Right renal pelvis (tissue), 4 donors: ENCODE measurements around the gene RPF1. TPM values are rescaled to one million over a fixed set of nuclear protein-coding genes. Genes with fewer than 3 reads are reported as not detected.
A peak's percentile ranks its signal among the peaks of the same experiment; 100 is the strongest.
"Not testable (repeated sequence)": the region's sequence is repeated elsewhere in the genome, so short reads cannot be mapped to it uniquely, and the experiment has no call there.

Experiments
- DNase-seq, 4 donors: peaks; one replicate each; pipeline ENCODE4 v3.0.0-alpha.2; 2013; ENCODE audit warnings: low read depth in 4 of 4, low spot score in 3 of 4, missing footprints in 1 of 4
- polyA plus RNA-seq, 4 donors: library from polyadenylated mRNA; unstranded; fragments of 120-200 nt; gene quantifications; one replicate each; pipeline ENCODE4 v1.2.1, GENCODE V29; 2013; ENCODE audit not compliant: insufficient read length in 4 of 4

Gene RPF1
- polyA plus RNA-seq, 4 donors: 44.7 to 55.0 (median 51.7) TPM

DNA sequence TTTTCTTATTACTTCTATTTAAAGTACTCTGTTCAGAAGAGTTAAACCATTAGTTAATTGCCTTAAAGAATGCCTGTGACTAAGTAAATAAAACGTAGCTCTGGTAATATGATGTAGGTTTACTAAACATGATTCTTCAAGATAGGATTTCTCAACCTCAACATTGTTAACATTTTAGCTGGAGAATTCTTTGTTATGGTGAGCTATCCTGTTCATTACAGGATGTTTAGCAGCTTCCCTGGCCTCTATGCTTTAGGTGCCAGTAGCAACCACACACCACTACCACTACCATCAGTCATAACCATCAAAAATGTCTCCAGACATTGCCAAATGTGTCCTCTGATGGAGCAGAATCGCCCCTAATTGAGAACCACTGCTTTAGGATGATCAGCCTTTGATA lies 10.7 kb downstream of the RPF1 start:
- no peak for DNase-seq

DNA sequence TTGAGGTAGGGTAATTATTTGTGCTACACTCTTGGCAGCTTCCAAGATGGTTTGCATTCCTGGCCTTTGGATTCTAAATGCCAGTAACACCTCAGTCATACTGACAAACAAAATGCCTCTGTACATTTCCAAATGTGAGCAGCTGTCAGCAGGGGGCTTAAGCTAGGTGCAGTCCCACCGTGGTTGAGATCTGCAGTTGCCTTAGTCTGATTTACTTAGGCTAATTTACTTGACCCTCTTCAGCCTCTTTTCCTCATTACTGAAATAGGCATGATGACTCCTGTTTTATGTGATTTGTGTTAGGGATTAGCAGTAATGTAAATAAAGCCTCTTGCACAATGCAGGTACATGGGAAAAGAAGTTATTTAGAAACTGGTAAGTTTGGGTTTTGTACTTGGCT lies 13.7 kb downstream of the RPF1 start:
- no peak for DNase-seq

GRCh38 chr1:84493747-84494146 lies 14.7 kb downstream of the RPF1 start:
- no peak for DNase-seq

GRCh38 chr1:84496498-84496897 lies 17.4 kb downstream of the RPF1 start:
- DNase-seq: no peak

DNA sequence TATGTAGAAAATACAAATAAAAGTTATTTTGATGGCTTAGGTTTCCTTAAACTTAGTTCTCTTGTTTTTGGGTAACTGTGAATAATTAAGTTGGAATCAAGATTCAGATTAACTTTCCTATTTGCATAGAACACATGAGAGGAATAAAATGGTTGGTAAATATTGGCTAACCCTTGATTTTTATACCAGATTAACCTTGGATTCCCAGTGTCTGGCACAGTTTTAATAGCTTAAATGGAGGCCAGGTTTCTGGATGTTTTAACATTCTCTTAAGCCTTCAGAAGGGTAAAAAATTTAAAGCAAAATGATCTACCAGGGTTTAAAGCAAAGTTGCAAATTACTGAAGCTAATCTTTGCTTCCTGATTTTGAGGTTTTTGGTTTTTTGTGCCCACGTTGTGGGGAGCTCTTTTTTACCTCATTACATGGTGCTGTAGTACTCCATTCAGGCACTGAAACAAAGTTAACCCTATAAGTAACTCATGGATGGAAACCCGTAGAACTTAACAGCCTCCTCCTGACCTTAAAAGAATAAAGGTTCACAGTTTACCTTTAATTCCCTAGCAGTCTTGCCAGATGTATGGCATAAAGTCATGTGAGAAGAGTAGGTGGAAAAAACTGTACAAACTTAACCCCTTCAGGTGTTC lies 18.7 kb downstream of the RPF1 start:
- DNase-seq: no peak

DNA sequence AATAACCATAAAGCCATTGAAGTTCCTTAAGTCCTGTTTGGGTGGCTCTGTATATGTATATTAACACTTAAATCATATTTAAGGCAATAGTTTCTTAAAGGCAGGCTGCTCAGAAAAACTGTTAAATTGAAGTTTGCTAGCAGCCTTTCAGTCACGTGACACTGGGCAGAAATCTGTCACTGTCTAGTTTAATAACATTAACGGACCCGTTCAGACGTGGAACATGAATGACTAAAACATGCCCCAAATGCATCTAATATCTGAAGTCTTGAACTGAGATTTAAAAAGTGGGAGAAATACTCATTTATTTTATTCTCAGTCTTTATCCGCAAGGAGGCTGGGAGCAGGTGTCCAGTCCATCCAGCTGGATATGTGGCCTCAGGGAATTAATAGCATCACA lies 23.9 kb downstream of the RPF1 start:
- DNase-seq: no peak

DNA sequence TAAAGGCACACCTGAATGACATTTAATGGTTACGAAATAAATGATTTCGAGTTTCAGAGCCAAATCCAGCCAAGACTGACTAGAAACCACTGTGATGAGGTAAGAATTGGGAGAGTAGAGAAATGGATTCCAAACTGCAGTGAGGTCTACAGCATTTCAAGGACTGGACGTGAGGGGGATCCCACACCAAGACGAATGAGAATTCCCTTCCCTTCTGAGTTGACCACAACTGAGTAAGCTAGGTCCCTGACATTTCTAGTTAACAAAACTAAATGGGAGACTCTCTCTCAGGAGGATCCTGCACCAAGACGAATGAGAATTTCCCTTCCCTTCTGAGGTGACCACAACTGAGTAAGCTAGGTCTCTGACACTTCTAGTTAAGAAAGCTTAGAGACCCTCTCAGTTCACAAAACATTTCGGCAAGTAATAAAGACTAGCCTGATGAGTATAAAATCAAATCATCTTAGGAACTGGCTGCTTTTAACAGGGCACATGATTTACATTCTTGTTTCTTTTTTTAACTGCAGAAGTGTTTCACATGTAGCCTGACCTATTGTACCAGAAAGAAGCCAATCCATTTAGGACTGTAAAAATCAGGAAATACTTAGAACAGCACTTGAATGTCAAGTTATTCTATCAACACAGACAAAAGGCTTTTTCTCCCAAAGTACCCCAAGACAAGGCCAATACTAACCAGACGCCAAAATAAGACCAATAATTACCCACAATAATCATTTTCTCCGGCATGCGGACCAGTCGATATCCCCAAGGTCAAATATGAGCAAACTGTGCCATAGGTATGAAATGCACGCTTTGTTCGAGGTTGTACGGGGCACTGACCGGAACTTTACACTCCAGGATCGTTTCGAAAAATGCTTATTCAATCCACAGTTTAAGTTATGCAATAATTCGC lies 25.8 kb downstream of the RPF1 start:
- DNase-seq: peak in 2 of 4 donors; percentile 12 to 19

DNA sequence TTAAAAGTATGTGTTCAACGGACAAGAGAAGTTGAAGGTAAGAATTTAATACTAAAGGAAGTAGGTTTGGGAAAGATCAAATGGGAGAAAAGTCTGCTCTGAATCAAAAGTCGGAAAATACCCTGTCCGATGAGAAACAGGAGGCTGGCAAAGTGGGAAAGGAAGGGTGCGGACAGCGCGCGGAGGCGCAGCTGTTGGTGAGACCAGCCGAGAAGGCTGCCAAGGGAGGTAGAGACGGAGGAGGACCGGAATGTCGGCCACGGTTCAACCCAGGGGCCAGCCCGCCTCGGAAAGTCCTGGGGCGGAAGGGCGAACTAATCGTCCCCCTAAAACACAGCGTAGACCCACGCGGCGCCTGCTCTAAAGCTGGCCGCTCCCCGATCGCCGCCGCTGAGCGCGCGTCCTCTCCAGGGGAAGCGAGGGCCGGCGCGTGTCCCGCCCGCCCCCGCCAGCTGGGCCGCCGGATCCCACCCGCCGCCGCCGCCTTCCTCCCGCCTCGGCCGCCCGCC lies 26.5 kb downstream of the RPF1 start:
- DNase-seq: peak in 3 of 4 donors; percentile 38 to 61 (median 40)

- DNase-seq: peak; percentile 95 to 98 (median 96)
These were observed 27.1 kb downstream of the RPF1 start, which contains the start of the genes GNG5 and SPATA1 for GRCh38 chr1:84506002-84506728. TSS of gene GNG5 (minus strand) at chr1:84506581. CDS start at chr1:84506091, 490 bp downstream. TSS of gene SPATA1 (plus strand) at chr1:84506386. CDS start at chr1:84516360, 9,974 bp downstream.

DNA sequence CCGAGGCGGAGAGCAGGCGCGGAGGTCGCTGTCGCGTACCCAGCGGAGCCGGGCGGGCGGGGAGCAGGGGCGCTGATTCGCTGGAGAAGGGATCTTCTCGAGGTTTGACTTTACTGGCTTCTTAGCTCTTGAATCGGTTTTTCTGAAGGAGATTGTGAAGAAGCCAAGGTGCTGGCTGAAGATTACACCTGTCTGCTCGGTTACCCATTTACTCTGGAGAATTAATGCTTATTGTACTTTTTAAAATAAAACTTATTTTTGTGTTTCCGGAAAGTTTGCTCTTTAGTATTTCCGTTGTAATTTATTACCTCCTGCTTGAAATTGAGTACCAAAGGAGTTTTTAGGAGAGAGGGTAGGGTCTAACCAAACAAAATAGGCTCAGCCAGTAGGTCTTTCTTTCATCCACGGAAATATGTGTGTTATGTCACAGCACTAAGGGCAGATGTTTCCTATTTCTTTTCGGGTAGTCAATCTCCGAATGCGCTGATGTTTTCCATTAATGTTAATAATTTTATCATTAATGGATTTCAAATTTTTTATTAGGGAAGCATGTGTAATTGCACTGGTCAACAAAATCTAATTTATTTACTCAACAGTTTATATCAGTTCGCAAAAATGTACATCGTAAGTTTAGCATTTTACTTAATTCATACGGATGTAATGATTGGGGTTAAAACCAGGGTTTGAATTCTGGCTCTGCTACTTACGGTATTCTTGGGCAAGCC lies 27.8 kb downstream of the RPF1 start:
- no peak for DNase-seq

GRCh38 chr1:84507887-84508286 lies 28.8 kb downstream of the RPF1 start:
- not testable (repeated sequence) for DNase-seq

- no peak for DNase-seq
These were observed 29.4 kb downstream of the RPF1 start for GRCh38 chr1:84508510-84508909.

DNA sequence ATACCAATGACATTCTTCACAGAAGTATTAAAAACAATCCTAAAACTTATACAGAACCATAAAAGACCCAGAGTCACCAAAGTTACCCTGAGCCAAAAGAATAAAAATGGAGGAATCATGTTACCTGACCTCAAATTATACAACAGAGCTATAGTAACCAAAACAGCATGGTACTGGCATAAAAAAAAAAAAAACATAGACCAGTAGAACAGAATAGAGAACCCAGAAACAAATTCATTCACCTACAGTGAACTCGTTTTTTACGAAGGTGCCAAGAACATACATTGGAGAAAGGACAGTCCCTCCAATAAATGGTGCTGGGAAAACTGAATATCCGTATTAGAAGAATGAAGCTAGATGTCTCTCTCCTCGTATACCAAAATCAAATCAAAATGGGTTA lies 30.0 kb downstream of the RPF1 start:
- no peak for DNase-seq

DNA sequence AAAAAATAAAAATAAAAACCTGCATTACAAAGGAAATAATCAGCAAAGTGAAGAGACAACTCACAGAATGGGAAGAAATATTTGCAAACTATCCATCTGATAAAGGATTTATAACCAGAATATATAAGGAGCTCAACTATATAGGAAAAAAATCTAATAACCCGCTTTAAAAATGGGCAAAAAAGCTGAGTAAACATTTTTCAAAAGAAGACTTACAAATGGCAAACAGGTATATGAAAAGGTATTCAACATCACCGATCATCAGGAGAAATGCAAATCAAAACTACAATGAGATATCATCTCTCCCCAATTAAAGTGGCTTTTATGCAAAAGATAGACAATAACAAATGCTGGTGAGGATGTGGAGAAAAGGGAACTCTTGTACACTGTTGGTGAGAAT lies 31.1 kb downstream of the RPF1 start:
- DNase-seq: no peak

- no peak for DNase-seq
These were observed 31.6 kb downstream of the RPF1 start for GRCh38 chr1:84510668-84511067.

- no peak for DNase-seq
These were observed 45.5 kb downstream of the RPF1 start for GRCh38 chr1:84524590-84524989.

- no peak for DNase-seq
These were observed 46.7 kb downstream of the RPF1 start for GRCh38 chr1:84525779-84526178.

DNA sequence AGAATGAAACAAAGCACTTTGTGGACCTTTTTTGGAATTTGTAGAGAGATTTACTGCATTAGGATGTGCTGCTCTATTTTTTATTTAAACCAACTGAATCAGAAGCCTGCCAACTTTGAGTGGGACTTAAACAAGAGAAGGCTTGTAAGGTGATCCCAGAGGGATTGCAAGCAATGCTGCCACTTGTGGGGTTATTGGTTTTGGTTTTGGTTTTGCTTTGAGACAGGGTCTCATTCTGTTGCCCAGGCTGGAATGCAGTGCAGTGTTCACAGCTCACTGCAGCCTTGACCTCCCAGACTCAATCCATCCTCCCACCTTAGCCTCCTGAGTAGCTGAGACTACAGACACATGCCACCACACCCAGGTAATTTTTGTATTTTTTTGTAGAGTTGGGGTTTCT lies 59.5 kb downstream of the RPF1 start:
- DNase-seq: no peak

- no peak for DNase-seq
These were observed 60.9 kb downstream of the RPF1 start for GRCh38 chr1:84539972-84540371.

DNA sequence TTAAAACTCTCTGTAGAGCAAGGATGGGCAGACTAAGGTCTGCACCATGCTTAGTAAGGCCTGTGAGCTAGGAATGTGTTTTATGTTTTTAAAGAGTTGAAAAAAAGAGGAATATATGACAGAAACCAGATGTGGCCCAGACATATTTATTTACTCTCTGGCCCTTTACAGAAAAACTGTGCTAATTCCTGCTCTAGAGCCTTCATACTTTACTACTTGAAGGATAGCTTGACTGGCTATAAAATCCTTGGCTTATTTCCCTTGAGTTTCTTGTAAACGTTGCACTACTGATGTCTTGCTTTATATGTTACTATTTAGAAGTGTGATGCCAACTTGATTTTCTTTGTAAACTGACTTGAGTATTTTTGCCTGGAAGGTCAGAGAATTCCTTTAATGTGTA lies 61.7 kb downstream of the RPF1 start:
- peak; percentile 3 to 35 (median 18) for DNase-seq
